ENCODE measurements around the gene C11orf68.

Gene C11orf68

DNA sequence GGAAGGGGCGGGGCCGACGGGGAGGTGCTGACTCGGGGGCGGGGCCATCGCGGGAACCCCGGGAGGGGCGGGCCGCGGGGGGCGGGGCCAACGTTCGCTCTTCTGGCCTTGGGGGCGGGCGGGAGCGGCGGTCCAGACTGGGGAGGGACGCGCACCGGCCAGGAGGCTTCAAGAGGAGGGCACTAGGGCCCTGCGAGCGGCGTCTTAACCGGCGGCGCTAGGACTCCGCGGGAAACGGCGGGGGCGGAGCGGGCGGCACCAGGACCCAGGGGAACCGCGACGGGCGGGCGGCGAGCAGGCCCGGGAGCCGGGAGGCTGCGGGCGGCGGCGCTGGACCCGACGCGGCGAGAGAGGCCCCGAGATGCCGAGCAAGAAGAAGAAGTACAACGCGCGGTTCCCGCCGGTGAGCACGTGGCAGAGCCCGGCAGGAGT, 295 bp upstream of the C11orf68 start, which contains the start of gene DRAP1:
Gene DRAP1, plus strand, starts transcription at position 286 of the 432 bp plus-strand sequence. Its CDS starts 76 bp downstream, at position 362.
- ChIA-PET POLR2A (ENCODE audit: low non-redundant PET) (no interaction called here), CTCF (interaction anchor here (1.0 kb wide), 1 partner anchor 31 kb away, joined by 5 read pairs; the partner anchor contains the start of gene FIBP)

DNA sequence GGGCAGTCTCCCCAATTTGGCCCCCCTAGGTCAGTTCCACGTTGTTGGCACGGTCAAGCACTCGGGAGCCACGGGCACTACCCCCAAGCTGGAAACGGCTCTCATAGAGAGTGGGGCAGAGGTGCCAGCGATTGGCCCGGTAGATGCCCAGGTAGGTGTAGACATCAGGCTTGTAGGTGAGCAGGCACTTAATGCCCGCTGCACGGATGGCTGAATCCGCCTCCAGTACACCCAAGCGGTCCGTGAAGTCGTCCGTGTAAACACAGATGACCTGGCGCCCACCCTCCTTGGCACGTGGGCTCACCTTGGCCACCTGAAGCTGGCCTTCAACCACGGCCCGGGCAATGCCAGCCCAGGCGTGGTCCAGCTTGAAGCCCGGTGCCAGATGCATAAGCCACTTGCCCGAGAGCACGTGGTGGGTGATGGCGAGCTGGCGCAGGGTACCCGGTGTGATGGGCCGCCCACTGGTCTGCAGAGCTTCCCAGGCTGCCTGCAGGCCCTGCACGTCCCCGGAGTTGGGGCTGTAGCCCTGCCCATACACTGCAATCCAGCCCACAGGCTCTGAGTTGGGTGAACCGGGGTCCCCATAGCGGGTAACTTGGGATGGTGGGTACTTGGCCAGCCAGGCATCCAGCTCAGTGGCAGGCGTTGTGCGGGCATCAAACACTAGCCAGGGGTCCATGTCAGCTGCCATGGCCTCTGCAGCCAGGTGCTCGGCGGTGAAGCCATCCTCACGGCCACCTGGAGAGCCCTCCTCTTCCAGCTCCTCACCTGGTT, 1.2 kb downstream of the C11orf68 start:
- no peak for DNase-seq (ENCODE audit: low spot score)
- H3K27ac ChIP-seq: peak overlapping the region; percentile 93
- TF ChIP-seq, protein P1, sequence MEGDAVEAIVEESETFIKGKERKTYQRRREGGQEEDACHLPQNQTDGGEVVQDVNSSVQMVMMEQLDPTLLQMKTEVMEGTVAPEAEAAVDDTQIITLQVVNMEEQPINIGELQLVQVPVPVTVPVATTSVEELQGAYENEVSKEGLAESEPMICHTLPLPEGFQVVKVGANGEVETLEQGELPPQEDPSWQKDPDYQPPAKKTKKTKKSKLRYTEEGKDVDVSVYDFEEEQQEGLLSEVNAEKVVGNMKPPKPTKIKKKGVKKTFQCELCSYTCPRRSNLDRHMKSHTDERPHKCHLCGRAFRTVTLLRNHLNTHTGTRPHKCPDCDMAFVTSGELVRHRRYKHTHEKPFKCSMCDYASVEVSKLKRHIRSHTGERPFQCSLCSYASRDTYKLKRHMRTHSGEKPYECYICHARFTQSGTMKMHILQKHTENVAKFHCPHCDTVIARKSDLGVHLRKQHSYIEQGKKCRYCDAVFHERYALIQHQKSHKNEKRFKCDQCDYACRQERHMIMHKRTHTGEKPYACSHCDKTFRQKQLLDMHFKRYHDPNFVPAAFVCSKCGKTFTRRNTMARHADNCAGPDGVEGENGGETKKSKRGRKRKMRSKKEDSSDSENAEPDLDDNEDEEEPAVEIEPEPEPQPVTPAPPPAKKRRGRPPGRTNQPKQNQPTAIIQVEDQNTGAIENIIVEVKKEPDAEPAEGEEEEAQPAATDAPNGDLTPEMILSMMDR (conservative IDR thresholded peaks at IDR 0.05; ENCODE audit: low read depth): no peak
- ChIA-PET CTCF (no interaction called here), POLR2A (ENCODE audit: low non-redundant PET) (interaction anchor here (0.6 kb wide), 1 partner anchor 94 kb away, joined by 5 read pairs; no protein-coding TSS in a partner anchor)

More for the DNA sequence above, 295 bp upstream of the C11orf68 start, which contains the start of gene DRAP1:
- H3K27ac ChIP-seq: peak within 1 kb of the TSS; percentile 93
- peak; percentile 94 for DNase-seq (ENCODE audit: low spot score)
- TF ChIP-seq, protein P1 (conservative IDR thresholded peaks at IDR 0.05; ENCODE audit: low read depth): no peak

DNA sequence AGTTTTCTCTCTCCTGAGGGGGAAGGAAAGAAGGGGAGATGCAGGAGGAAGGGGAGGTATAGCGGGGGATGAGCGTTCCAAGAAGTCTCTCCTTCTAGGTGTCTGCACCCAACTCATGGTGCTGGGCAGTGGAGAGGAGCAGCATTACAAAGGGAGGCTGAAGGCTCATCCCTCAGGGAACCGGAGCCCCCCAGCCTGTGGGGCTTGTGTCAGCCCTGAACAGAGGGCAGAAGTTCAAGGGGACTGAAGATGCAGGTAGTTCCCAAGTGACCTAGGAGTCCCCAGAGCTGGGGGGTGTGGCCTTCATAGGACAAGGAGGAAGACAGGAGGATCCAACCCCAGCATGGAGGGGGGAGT, 1.8 kb downstream of the C11orf68 start:
- ChIA-PET CTCF (no interaction called here), POLR2A (ENCODE audit: low non-redundant PET) (no interaction called here)
- DNase-seq (ENCODE audit: low spot score): no peak
- TF ChIP-seq, protein P1 (conservative IDR thresholded peaks at IDR 0.05; ENCODE audit: low read depth): no peak
- peak overlapping the region; percentile 93 for H3K27ac ChIP-seq

GRCh38 chr11:65916391-65916790, 2.5 kb downstream of the C11orf68 start:
- no peak for DNase-seq (ENCODE audit: low spot score)
- peak overlapping the region; percentile 93 for H3K27ac ChIP-seq
- TF ChIP-seq, protein P1 (conservative IDR thresholded peaks at IDR 0.05; ENCODE audit: low read depth): no peak
- ChIA-PET POLR2A (ENCODE audit: low non-redundant PET) (interaction anchor here (0.5 to 1.5 kb wide), 4 partner anchors 9 to 56 kb away, joined by 3 to 8 read pairs (median 4); no protein-coding TSS in a partner anchor), CTCF (interaction anchor here (1.1 kb wide), 1 partner anchor 11 kb away, joined by 4 read pairs; no protein-coding TSS in a partner anchor)

- POLR2A ChIA-PET (ENCODE audit: low non-redundant PET): interaction anchor here (0.5 to 1.5 kb wide), 6 partner anchors 10 to 57 kb away, joined by 3 to 8 read pairs (median 4); partner anchors contain the start of gene CCDC85B
- CTCF ChIA-PET: interaction anchor here (0.7 to 1.1 kb wide), 2 partner anchors 11 to 26 kb away, joined by 3 to 4 read pairs; no protein-coding TSS in a partner anchor
- DNase-seq (ENCODE audit: low spot score): peak; percentile 95
- TF ChIP-seq, protein P1 (conservative IDR thresholded peaks at IDR 0.05; ENCODE audit: low read depth): no peak
- H3K27ac ChIP-seq: peak overlapping the region; percentile 93
Measured at GRCh38 chr11:65915821-65916251, 3.0 kb downstream of the C11orf68 start.

DNA sequence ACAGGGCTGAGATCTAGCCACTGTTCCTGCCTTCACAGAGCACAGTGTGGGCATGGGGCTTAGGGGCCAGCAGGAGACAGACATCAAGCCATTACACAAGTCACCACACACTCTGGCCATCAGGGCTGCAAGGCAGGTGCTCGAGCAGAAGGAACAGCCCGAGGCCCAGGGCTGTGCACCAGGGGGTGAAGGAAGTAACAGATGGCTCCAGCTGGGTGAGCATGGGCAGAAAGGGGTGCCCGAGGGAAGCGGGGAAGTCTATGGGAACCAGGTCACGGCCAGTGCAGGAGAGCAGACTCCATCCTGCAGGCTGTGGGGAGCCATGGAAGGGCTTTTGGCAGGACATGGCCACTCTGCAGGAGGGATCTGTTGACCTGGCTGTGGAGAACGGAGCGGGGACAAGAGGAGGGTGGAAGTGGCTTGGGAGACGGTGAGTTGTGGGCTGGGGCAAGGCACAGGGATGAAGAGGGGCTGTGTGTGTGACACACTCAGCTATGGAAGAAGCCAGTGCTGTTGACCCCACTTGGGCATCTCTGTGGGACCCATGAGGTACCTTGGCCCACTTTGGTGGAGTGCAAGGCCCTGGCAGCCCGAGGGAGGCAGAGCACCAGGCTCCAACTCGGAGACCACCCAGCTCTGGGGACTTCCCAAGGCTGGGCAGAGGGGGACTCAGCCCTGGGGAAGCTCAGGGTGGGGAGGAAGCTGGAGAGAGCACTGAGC, 3.6 kb downstream of the C11orf68 start:
- CTCF ChIA-PET: interaction anchor here (0.7 to 1.1 kb wide), 3 partner anchors 10 to 244 kb away, joined by 3 to 4 read pairs (median 3); no protein-coding TSS in a partner anchor
- POLR2A ChIA-PET (ENCODE audit: low non-redundant PET): interaction anchor here (0.8 to 1.5 kb wide), 4 partner anchors 15 to 54 kb away, joined by 3 to 5 read pairs (median 4); partner anchors contain the start of gene CCDC85B
- no peak for DNase-seq (ENCODE audit: low spot score)
- TF ChIP-seq, protein P1 (conservative IDR thresholded peaks at IDR 0.05; ENCODE audit: low read depth): no peak
- H3K27ac ChIP-seq: peak overlapping the region; percentile 93
